GM12872 (cell line): ENCODE data around the gene USO1.

ENCODE experiments used
- CTCF ChIP-seq: IDR thresholded peaks from 3 replicates; pipeline ENCODE4 v1.5.1; 2011; ENCODE audit warnings: low read depth, mild to moderate bottlenecking, low read length, moderate library complexity; ENCODE audit not compliant: insufficient read depth

The USO1 gene

GRCh38 chr4:75702919-75703411 lies 21.4 kb upstream of the USO1 start:
- no peak for TF ChIP-seq CTCF

- no peak for TF ChIP-seq CTCF
Observed at GRCh38 chr4:75705198-75705977, 19.0 kb upstream of the USO1 start.

GRCh38 chr4:75708218-75708691 lies 16.1 kb upstream of the USO1 start:
- TF ChIP-seq CTCF: peak; percentile 64

GRCh38 chr4:75710246-75710645 lies 14.1 kb upstream of the USO1 start:
- no peak for TF ChIP-seq CTCF

- TF ChIP-seq CTCF: no peak
Observed at GRCh38 chr4:75714011-75714410, 10.4 kb upstream of the USO1 start.

GRCh38 chr4:75714704-75715103 lies 9.7 kb upstream of the USO1 start:
- TF ChIP-seq CTCF: no peak

GRCh38 chr4:75715105-75715799 lies 9.1 kb upstream of the USO1 start:
- no peak for TF ChIP-seq CTCF
